ENCODE results near the gene DPP3. TPM values are rescaled to one million over a fixed set of nuclear protein-coding genes. Genes with fewer than 3 reads are reported as not detected.

Gene DPP3
- total and polyA plus RNA-seq, 2 of the 4 experiments (the other 2 are of a cell fraction): 51.8 to 66.3 TPM

GRCh38 chr11:66468691-66469090 is 11.5 kb upstream of the DPP3 start:
- Histone ChIP-seq H3K9ac (ENCODE audit: low read depth, low read length) (no peak overlapping the region), H2BK20ac (ENCODE audit: low read depth, low read length) (no peak overlapping the region), H3K18ac (ENCODE audit: low read depth, low read length) (no peak overlapping the region), H3K79me1 (ENCODE audit: low read depth in 1 of 2, low read length in 2 of 2) (peaks cover 20 to 27% of the 10 kb centered on the region in 2 experiments), H2AK9ac (replicated peaks; ENCODE audit: low read depth, low read length, poor library complexity) (no peak overlapping the region), H2BK15ac (ENCODE audit: low read depth, low read length) (no peak overlapping the region), H4K8ac (ENCODE audit: low read depth in 2 of 2, low read length in 2 of 2) (no peak overlapping the region), H3K4me3 (ENCODE audit: insufficient read depth, low read depth, low read length) (no peak overlapping the region), H4K91ac (ENCODE audit: insufficient read depth, low read depth, low read length) (no peak overlapping the region), H4K5ac (ENCODE audit: low read depth, low read length) (no peak overlapping the region), H3K23ac (ENCODE audit: low read depth, low read length) (0 out of 2 replicates have a peak overlapping the region, but pooled peaks have one; percentile 14), H3K36me3 (ENCODE audit: control insufficient read depth, insufficient read depth, low read length) (peaks cover 22% of the 10 kb centered on the region), H3K9me3 (ENCODE audit: control insufficient read depth, insufficient read depth, low read length) (no peaks in the 10 kb centered on the region), H3K4ac (ENCODE audit: low read depth, low read length) (no peak overlapping the region), H3K14ac (replicated peaks; ENCODE audit: low read depth, low read length) (no peak overlapping the region), H3K4me2 (ENCODE audit: low read depth, low read length) (no peak overlapping the region), H2AK5ac (ENCODE audit: low read depth, low read length) (no peak overlapping the region), H3K56ac (ENCODE audit: extremely low read depth, insufficient read depth, low read length) (no peak overlapping the region), H3K27me3 (ENCODE audit: control insufficient read depth, insufficient read depth, low read length) (no peaks in the 10 kb centered on the region), H3K4me1 (ENCODE audit: control insufficient read depth, insufficient read depth, low read length) (peaks cover 8% of the 10 kb centered on the region; the same call in 1 of the 2 replicates), H4K20me1 (ENCODE audit: insufficient read depth, low read length) (no peaks in the 10 kb centered on the region; the same call in 1 of the 2 replicates), H2AFZ (replicated peaks; ENCODE audit: low read length, poor library complexity) (no peak overlapping the region), H2BK5ac (ENCODE audit: low read depth, low read length, poor library complexity, severe bottlenecking) (no peak overlapping the region), H3K27ac (ENCODE audit: insufficient read depth, low read length) (no peak overlapping the region), H2BK120ac (ENCODE audit: low read depth, low read length) (no peak overlapping the region), H3K9me1 (ENCODE audit: insufficient read depth, low read length) (peaks cover 8% of the 10 kb centered on the region)
- ChIA-PET POLR2A (ENCODE audit: unreplicated experiment) (interaction anchor here (0.6 kb wide), 1 partner anchor 12 kb away, joined by 3 read pairs; no protein-coding TSS in a partner anchor), CTCF (interaction anchor here (0.6 to 0.8 kb wide), 2 partner anchors 8 to 30 kb away, joined by 3 to 4 read pairs; partner anchors contain the start of gene MRPL11)
- WGBS, 2 experiments (ENCODE audit: extremely low coverage in 2 of 2, insufficient read length in 1 of 2): no CpG with 5 or more reads among the region's 6 CpGs
- no TSS peak for BruUV-seq (replicated peaks)
- in situ Hi-C loops (cut with MboI; ENCODE audit: low sequenced_read_pairs): no loop called here
- dilution Hi-C loops (cut with HindIII; ENCODE audit: low sequenced_read_pairs, unreplicated experiment): no loop called here
- no peak for TF ChIP-seq MXI1 (IDR thresholded peaks at IDR 0.05; ENCODE audit: borderline replicate concordance, low read depth, low read length)
- TF ChIP-seq CTCF (conservative IDR thresholded peaks at IDR 0.05; ENCODE audit: low read depth, low read length): no peak
- TF ChIP-seq MAFK (IDR thresholded peaks at IDR 0.05; ENCODE audit: low read depth, low read length): no peak
- TF ChIP-seq NFE2L2 (IDR thresholded peaks at IDR 0.05; ENCODE audit: low read depth, low read length): no peak
- no peak for TF ChIP-seq POLR2A (IDR thresholded peaks at IDR 0.05; ENCODE audit: low read depth, low read length)
- no peak for TF ChIP-seq SMC3 (IDR thresholded peaks at IDR 0.05; ENCODE audit: low read depth, low read length)
- TF ChIP-seq CEBPB (IDR thresholded peaks at IDR 0.05; ENCODE audit: low read depth, low read length): no peak
- TF ChIP-seq RCOR1 (IDR thresholded peaks at IDR 0.05; ENCODE audit: insufficient replicate concordance, low read length): no peak
- no peak for TF ChIP-seq FOS (IDR thresholded peaks at IDR 0.05; ENCODE audit: low read depth, low read length)
- no peak for TF ChIP-seq MAZ (IDR thresholded peaks at IDR 0.05; ENCODE audit: borderline replicate concordance, low read depth, low read length)
- ATAC-seq (ENCODE audit: low read depth): no peak
- intact Hi-C loops (cut with micrococcal nuclease): no loop called here
- no peak for DNase-seq

Data from IMR-90 (cell line).